HTR-8/SVneo (cell line): ENCODE data around the gene TMEM198.

Source experiments
- DNase-seq: peaks from one replicate; pipeline ENCODE4 v3.0.0; 2011; ENCODE audit warnings: low spot score, mixed read lengths; ENCODE audit not compliant: insufficient read length
- FAIRE-seq: peaks from 2 replicates; lab custom pipeline; 2011; peaks lifted over from hg19 to GRCh38; lab: Jason Lieb, UNC

TMEM198 gene

DNA sequence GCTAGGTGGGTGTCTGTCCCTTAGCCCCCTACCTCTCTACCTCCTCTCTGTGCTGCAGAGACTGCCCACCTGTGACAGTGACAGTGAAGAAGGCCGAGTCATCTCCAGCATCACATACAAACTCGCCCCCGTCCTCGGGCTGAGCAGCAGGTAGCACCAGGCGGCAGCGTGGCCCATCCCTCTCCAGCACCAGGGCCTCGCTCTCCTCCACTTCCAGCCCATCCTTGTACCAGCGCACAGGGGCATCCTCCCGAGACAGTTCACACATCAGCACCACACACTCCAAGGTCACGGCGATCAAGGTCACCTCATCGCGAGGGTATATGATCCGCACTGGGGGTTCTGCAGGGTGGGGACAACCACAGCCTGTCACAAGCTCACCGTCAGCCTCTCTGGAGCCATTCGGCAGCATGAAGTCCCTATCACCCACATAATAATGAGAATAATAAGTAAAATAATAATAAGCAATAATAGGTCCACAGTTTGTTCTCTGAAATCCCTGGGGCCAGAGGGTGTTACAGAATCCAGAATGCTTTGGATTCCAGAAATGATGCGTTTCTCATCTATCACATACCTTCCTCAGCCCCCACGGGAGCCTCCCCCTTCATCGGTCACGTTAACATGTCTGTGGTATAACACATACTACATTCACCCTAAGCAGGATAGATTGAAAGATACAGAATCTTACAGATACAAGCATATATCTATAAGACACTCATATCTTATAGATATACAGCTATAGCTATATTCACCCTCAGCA lies 15.5 kb downstream of the TMEM198 start:
- peak; percentile 89 for FAIRE-seq

DNA sequence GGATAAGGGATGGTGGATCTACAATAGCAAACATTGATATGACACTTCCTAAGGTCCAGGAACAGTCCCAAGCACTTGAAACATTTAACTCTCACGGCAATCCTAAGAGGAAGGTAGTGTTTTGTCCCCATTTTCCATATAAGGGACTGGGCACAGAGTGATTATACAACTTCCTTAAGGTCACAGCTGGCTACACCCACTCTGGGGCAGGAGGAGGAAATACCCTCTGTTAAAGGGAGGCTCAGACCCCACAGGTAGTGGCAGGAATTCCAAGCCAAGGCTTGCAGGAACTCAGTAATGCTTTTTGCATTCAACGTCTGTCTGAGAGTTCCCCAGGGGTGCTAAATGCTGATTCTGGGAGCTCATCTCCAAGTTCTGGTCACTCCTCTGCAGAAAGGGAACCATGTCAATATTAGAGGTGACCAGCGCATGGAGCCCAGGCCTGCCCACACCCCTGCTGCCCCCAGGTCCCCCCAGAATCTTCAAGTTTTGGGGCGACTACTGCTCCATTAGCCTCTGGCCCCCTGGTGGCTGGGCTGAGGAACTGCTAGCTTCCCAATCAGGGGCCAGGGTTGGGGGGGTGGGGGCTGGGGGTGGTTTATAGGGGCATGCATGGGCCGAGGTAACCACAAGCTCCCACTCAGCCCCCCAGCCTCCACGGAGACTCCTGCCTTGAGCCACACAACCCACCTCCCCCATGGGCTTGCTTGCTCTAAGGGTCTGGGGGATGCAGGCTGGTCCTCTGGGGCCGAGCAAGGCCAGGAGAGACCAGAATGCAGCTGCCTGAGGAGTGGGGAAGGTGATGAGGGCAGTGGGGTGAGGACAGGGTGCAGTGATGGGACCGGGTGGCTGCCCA lies 16.4 kb downstream of the TMEM198 start:
- FAIRE-seq (no peak), DNase-seq (no peak)

More for the DNA sequence above, 15.5 kb downstream of the TMEM198 start:
- DNase-seq, result no peak

DNA sequence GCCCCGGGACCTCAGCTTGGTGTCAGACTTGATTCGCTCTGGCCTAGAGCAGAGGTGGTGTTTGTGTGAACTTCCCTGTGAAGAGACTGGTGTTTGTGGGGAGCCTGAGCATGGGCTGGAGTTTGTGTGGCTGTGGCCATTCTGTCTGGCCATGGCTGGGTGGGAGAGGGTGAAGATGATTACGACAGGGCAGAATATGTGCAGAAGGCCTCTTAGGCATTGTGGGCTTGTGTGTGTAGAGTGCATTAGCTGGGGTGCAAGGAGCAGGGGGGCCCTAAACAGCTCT lies 17.0 kb downstream of the TMEM198 start:
- peak; percentile 16 for FAIRE-seq

DNA sequence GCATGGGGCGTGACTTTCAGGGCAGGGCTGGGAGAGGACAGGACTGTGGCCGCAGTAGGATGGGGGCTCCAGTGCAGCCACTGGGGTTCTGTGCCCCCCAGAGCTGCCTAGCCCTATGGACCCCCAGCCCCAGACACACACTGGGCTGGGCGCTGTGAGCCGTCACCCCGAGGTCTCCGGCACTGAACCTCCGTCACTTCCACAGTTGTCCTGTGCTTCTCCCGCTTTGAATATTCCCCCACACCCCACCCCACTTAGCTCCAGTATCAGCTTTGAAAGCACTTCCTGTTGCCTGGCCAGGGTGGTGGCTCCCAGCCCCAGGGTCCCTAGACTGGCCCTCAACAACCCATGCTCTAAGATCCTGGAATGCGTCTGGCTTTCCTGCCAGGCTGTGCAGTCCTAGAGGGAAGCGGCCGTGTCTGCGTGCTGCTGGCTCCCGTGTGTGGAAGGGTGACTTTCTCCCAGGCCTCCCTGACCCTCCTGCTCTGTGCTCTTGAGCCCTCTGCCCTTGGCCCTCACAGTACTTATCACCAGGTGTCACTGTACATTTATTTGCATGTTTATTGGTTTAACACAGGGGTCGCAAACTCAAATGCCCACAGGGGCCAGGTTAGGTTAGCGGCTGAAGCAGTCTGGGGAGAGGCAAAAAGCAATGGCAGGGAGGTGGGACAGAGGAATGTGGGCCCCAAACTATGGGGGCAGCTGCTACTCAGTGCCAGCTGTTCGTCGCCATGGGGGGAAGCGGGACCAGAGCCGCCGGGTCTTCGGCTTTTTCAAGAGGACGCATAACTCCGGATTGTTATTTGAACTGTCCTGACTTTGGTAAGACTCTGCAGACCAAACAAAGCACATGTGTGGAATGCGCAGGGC lies 17.6 kb downstream of the TMEM198 start:
- FAIRE-seq, result no peak
- DNase-seq, result no peak

More for the DNA sequence above, 17.0 kb downstream of the TMEM198 start:
- DNase-seq, result no peak

DNA sequence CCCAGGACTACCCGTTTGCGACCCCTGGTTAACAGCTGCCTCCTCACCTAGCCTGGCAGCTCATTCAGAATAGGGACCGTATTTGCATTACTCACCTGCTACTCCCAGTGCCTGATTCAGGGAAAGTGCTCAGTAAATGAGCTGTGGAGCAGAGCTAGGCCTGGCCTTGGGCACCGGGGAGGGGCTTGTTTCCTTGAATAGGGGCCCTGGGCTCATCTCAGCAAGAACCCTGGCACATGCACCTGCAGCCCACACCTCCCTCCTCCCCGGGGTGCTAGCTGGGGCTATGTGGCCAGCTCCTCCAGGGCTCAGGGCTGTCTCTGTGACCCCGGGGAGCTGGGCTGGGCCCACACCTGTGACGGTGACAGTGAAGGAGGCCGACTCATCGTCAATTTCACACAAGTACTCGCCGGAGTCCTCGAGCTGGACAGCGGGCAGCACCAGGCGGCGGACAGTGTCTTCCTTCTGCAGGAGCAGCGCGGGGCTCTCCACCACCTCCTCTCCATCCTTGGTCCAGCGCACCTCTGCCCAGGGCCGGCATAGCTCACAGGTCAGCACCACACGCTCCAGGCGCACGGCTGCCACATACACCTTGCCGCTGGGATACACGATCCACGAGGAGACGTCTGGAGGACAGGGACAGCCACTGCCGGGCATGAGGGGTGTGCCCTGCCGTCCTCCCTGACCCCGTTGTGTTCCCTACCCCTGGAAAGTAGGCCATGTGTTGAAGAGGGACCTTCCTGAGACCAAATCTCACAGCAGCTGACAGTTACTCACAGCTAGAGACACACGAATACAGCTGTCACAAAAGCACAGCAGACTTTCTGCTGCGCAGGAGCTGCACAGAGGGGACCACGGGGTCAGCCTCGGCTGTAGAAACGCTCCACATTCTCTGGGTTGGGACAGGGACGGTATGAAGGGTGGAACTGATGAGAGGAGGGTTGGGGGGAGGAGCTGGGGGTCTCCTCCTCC lies 18.5 kb downstream of the TMEM198 start:
- no peak for FAIRE-seq
- DNase-seq, result no peak

DNA sequence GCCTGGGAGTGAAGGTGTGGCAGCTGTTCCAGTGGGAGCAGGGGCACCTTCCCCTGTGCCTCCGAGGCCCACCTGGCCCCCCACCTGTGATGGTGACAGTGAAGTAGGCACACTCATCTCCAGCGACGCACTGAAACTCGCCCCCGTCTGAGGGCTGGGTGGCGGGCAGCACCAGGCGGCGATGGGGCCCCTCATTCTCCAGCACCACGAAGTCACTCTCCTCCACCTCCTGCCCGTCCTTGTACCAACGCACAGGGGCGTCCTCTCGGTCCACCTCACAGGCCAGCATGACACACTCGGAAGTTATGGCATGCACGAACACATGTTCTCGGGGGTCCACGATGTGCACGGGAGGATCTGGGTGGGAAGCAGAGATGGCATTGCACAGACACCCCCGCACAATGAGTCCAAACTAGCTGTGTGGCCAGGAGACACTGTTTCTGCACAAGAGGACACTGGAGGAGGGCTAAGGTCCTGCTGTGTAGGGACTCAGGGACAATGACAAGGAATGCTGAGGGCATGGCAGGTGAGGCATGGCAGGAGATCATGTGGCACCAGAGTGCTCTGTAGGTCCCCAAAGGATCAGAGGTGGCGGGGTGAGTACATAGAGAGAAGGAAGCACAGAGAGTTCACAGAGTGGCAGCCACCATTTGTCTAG lies 19.6 kb downstream of the TMEM198 start:
- DNase-seq (no peak), FAIRE-seq (no peak)

DNA sequence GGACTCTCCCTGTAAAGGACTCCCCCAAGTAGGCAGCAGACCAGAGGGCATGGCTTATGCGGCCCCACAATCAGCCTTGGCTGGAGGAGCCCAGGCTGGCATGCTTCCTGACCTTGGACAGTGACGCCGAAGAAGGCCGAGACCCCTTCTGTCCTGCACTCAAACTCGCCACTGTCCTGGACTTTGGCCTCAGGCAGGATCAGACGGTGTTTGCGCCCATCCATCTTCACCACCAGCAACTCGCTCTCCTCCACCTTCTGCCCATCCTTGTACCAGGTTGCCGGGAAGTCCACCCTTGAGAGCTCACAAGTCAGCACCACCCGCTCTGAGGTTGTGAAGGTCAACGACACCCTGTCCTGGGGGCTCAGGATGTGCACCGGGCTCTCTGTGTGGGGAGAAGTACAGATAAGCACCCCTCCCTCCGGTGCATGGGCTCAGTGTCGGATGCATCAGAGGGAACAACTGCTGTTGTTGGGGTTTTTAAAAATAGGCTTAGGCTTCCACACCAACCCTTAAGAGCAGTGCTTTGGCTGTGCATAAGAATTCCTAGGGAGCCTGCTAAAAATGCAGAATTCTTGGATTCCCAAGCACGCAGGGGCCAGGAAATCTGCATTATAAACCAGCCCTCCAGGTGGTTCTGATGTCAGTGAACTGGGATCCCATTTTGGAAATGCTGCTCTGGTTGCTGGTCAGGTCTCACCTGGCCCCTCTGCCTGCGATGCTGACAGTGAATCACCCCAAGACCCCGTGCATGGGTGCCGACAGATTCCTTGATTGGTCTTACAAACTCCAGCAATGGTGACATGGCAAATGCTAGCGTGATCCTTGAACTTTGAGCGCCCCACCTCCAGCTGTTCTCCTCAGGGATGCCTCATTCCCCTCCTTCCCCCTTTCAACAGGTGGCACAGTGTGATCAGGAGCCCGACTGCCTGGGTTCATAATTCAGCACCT lies 21.6 kb downstream of the TMEM198 start:
- FAIRE-seq (no peak), DNase-seq (no peak)

DNA sequence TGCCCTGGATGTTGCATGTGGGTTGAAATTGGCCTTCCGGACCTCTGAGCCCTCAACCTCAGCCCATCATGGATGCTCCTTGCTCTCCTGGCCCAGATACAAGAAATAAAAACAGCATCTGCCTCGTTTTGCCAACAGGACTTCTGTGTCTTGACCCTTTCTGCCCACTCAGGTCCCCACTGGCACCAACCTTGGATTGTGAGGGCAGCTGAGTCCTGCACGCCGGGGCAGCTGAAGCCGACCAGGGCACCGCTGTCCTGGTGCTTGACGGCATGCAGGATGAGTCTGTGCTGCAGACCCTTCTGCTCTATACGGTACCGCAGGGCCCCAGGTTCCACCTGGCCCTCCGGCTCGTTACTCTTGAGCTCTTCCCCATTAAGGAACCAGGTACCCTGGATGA lies 22.8 kb downstream of the TMEM198 start:
- FAIRE-seq, result no peak
- DNase-seq, result no peak

DNA sequence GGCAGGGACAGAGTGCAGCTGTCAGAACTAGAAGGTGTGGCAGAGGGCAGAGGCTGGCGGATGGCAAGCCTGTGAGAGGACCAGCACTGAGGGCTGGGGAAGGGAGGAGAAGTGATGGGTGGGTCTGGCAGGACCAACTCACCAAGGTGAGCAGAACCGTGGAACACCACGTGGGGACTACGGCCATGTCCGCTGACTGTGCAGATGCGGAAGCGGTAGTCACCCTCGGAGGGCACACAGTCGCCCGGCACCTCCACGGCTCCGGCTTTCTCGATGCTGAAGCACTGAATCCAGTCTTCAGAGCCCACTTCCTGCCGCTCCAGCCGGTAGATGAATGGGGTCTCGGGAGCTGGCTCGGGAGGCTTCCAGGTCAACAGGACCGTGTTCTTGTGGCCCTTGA lies 23.3 kb downstream of the TMEM198 start:
- FAIRE-seq, result no peak
- DNase-seq, result no peak

DNA sequence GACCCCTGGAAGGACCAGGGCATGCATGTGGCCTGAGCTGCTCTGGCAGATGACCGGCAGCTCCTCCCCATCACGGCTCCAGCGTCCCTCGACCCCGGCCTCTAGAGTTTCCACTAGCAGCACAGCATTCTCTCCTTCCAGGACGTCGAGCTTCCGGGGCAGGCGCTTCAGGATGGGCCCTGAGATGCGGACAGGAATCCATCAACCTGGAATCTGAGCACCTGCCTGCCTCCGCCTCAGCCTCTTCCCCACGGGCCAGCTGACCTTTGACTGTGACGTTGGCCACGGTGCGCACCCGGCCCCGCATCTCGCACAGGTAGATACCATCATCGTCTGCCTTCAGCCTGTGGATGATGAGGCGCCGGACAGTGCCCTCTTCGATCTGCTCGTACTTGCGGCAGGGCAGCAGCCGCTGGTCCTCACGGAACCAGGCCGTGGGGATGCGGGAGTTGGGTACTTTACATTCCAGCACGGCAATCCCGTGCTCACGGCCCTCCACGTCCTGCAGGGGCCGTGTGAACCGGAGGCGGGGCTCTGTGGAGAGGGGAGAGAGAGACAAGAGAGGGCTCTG lies 24.0 kb downstream of the TMEM198 start:
- DNase-seq, result no peak
- no peak for FAIRE-seq

DNA sequence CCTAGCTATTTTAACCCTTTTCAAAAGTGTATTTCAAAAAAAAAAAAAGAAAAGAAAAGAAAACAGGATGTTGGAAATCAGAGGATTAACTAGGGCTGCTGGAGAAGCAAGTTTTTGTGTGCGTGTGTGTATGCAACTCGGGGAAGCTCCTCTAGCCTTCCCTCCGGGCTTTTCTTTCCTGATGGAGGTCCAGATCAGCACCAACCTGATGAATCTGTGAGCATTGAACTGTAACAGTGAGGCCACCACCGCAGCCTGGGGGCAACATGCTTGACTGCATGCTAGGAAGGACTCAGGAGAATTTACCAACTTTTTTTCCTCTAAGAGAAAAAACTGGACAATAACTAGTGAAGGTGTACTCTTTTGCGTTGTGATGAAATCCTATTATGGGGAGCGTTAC lies 25.2 kb downstream of the TMEM198 start:
- FAIRE-seq (no peak), DNase-seq (no peak)

DNA sequence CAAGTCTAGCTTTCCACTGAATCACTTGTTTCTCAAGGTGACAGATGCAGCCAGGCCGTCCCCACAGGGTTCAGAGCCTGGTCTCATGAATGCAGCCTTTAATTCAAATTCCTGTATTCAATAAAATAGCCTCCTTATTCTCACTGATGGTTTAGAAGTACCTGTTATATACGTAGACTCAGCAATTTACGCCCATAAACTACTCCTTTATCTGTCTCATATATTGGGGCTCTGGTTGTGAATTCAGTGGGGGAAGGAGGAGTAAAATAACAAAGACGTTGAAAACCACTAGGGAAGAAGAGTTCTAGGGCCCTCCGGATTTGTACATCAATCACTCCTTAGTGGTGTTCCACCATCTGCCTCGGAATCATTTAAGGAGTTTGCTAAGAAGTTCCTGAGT lies 25.8 kb downstream of the TMEM198 start:
- no peak for DNase-seq
- FAIRE-seq, result no peak

DNA sequence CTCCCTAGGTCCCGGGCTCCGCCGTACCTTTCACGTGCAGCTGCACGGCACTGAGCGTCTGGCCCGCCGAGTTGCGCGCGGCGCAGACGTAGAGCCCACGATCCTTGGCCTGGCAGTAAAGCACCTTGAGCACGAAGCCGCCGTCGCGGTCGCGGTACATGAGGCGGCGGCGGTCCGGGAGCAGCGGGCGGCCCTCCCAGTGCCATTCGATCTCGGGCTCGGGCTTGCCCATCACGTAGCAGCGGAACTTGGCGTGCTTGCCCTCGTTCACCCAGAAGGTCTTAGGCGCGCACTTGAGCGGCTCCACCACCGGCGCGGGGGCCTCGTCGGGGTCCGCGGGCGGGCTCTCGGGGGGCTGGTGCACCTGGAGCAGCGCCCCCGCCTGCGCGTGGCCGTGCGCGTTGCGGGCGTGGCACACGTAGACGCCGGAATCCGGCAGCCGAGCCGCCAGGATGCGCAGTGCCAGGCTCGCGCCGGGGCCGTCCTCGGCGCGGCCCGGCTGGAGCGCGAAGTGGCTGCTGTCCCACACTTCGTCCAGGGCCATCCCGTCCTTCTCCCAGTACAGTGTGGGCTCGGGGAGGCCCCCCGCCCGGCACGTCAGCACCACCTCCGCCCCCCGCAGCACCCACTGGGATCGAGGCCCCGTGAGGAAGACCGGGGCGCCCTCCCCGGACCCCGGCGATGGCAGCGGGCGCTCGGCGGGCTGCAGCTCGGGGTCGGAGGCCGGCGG lies 26.5 kb downstream of the TMEM198 start:
- no peak for DNase-seq
- peak; percentile 69 for FAIRE-seq

DNA sequence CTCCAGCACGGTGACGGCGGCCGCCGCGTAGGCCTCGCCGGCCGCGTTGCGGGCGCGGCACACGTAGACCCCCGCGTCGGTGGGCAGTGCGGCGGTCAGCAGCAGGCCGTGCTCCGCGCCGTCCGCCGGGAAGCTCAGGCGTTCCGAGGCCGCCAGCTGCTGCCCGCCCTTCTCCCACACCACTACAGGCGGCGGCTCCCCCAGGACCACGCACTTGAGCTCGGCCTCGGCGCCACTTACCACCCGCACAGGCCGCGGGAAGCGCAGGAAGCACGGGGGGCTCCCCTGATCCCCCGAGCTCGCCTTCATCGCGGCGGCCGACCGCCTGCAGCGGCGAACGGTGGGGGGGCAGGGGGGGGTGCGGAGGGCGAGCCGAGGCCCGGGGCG lies 27.1 kb downstream of the TMEM198 start:
- DNase-seq (no peak), FAIRE-seq (no peak)

DNA sequence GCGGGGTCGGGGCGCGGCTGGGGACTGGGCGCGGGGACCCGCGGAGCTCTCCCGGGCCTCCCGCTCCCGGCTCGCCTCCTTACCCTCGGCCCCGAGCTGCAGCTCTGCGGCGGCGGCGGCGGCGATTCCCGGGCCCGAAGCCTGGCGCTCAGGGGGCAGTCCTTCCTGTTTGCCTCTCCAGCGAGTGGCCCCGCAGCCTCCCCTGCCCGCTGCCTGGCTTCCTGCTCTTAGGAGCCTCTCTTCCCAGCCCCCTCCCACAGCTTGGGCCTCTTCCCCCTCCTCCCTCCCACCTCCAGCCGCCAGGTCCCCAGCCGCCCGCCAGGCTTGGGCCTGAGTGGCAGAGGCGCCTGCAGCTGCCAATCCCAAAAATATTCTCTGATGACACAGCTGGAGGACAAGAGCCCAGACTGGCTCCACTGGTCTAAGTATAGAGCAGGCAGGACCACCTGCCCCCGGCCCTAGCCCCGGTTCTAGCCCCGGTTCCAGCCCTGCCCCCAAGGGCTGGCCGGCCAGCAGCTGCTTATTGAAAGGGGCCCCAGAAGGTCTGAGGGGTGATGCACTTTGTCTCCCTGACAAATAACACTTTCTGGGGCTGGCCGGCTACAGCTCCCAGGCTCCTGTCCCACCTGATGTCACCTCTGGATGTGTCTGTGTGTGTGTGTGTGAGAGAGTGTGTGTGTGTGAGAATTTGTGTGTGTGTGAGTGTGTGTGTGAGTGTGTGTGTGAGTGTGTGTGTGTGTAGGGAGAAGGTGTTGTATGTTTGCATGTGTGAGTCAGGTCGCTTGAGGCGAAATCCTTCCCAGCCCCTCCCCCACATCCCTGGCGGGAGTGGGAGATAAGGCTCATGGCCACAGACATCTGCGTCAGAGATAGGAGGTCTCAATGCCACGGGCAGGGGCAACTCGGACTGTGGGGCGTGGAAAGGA lies 27.7 kb downstream of the TMEM198 start, which contains the start of gene OBSL1:
TSS of gene OBSL1 (minus strand) at position 229 of the 926 bp plus-strand sequence. CDS start 307 bp downstream, outside the sequence.
- DNase-seq, result peak; percentile 81
- peak; percentile 89 for FAIRE-seq
